Memory B cell (primary cell): ENCODE data around the gene MEA1.
"Not testable (repeated sequence)": the region's sequence is repeated elsewhere in the genome, so short reads cannot be mapped to it uniquely, and the experiment has no call there.

ENCODE experiments used
- ATAC-seq: fragments of 150-1000 bp; cut with Tn5 transposase; 2 replicates; pipeline ENCODE4 v1.10.0; 2021; ENCODE audit warnings: low read depth, mild to moderate bottlenecking, moderate library complexity
- DNase-seq, 2 donors: peaks; one replicate each; pipeline ENCODE4 v3.0.0; 2022; ENCODE audit warnings: low spot score in 2 of 2
- H3K27ac Mint-ChIP-seq: one replicate; pipeline ENCODE4 v1.8.0; 2022; ENCODE audit warnings: mild to moderate bottlenecking, moderate library complexity, mixed read lengths
- H3K27me3 Mint-ChIP-seq: one replicate; pipeline ENCODE4 v1.8.0; 2022; ENCODE audit warnings: mixed read lengths
- H3K36me3 Mint-ChIP-seq: one replicate; pipeline ENCODE4 v1.8.0; 2022; ENCODE audit warnings: mild to moderate bottlenecking, mixed read lengths
- H3K4me1 Mint-ChIP-seq: one replicate; pipeline ENCODE4 v1.8.0; 2022; ENCODE audit warnings: mixed read lengths
- H3K4me3 Mint-ChIP-seq: one replicate; pipeline ENCODE4 v1.8.0; 2022; ENCODE audit warnings: mild to moderate bottlenecking, moderate library complexity, mixed read lengths
- H3K9me3 Mint-ChIP-seq: one replicate; pipeline ENCODE4 v1.8.0; 2022; ENCODE audit warnings: mixed read lengths

Gene MEA1

GRCh38 chr6:43052225-43052841, 38.6 kb upstream of the MEA1 start:
- no peaks in the 10 kb centered on the region for H3K9me3 Mint-ChIP-seq

DNA sequence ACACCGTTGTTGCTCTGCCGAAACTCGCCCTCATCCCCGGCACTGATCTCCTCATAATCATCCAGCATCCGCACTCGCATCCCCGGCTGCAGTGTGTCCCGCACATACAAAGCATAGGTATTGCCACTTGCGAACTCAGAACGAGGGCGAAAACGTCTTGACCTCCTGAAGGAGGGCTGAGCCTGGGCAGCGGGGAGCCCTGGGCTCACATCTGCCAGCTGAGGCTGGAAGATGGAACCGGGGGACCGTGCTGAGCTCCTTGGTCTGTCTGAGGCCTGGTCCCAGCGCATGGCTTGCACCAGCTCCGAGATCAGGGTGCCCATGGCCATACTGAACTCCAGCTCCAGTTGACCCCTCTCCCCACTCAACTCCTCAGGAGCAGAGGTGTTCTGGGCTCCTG, 37.2 kb upstream of the MEA1 start:
- Mint-ChIP-seq H3K27me3 (no peaks in the 10 kb centered on the region), H3K4me1 (peaks cover 28% of the 10 kb centered on the region), H3K27ac (peak overlapping the region; percentile 96), H3K36me3 (peaks cover 19% of the 10 kb centered on the region), H3K9me3 (no peaks in the 10 kb centered on the region), H3K4me3 (no peak overlapping the region)
- ATAC-seq = no peak
- DNase-seq = no peak

More at GRCh38 chr6:43052225-43052841, 38.6 kb upstream of the MEA1 start:
- DNase-seq (no peak), ATAC-seq (no peak)
- Mint-ChIP-seq H3K4me3 (peak overlapping the region; percentile 97), H3K27ac (peak overlapping the region; percentile 96), H3K36me3 (peaks cover 17% of the 10 kb centered on the region), H3K4me1 (peaks cover 28% of the 10 kb centered on the region), H3K27me3 (no peaks in the 10 kb centered on the region)

- H3K27me3 Mint-ChIP-seq = no peaks in the 10 kb centered on the region
- H3K27ac Mint-ChIP-seq = no peak overlapping the region
- H3K9me3 Mint-ChIP-seq = no peaks in the 10 kb centered on the region
- DNase-seq (no peak), ATAC-seq (no peak)
- peaks cover 27% of the 10 kb centered on the region for H3K36me3 Mint-ChIP-seq
- H3K4me3 Mint-ChIP-seq = no peak overlapping the region
- peaks cover 18% of the 10 kb centered on the region for H3K4me1 Mint-ChIP-seq
Observed at GRCh38 chr6:43047998-43048397, 34.3 kb upstream of the MEA1 start.

- DNase-seq (no peak), ATAC-seq (no peak)
- Mint-ChIP-seq H3K4me1 (peaks cover under 1% of the 10 kb centered on the region), H3K36me3 (peaks cover 28% of the 10 kb centered on the region), H3K27ac (no peak overlapping the region), H3K9me3 (no peaks in the 10 kb centered on the region), H3K4me3 (no peak overlapping the region), H3K27me3 (no peaks in the 10 kb centered on the region)
Observed at GRCh38 chr6:43045371-43045930, 31.7 kb upstream of the MEA1 start.

- H3K4me1 Mint-ChIP-seq = no peaks in the 10 kb centered on the region
- no peaks in the 10 kb centered on the region for H3K27me3 Mint-ChIP-seq
- DNase-seq (no peak), ATAC-seq (no peak)
- no peak overlapping the region for H3K4me3 Mint-ChIP-seq
- H3K9me3 Mint-ChIP-seq = no peaks in the 10 kb centered on the region
- peaks cover 25% of the 10 kb centered on the region for H3K36me3 Mint-ChIP-seq
- H3K27ac Mint-ChIP-seq = no peak overlapping the region
Observed at GRCh38 chr6:43043310-43043709, 29.6 kb upstream of the MEA1 start.

- H3K4me1 Mint-ChIP-seq, H3K27ac Mint-ChIP-seq, H3K9me3 Mint-ChIP-seq, DNase-seq, H3K4me3 Mint-ChIP-seq, ATAC-seq, H3K27me3 Mint-ChIP-seq: not testable (repeated sequence)
- H3K36me3 Mint-ChIP-seq = peaks cover 27% of the 10 kb centered on the region
Observed at GRCh38 chr6:43041475-43041874, 27.7 kb upstream of the MEA1 start.

DNA sequence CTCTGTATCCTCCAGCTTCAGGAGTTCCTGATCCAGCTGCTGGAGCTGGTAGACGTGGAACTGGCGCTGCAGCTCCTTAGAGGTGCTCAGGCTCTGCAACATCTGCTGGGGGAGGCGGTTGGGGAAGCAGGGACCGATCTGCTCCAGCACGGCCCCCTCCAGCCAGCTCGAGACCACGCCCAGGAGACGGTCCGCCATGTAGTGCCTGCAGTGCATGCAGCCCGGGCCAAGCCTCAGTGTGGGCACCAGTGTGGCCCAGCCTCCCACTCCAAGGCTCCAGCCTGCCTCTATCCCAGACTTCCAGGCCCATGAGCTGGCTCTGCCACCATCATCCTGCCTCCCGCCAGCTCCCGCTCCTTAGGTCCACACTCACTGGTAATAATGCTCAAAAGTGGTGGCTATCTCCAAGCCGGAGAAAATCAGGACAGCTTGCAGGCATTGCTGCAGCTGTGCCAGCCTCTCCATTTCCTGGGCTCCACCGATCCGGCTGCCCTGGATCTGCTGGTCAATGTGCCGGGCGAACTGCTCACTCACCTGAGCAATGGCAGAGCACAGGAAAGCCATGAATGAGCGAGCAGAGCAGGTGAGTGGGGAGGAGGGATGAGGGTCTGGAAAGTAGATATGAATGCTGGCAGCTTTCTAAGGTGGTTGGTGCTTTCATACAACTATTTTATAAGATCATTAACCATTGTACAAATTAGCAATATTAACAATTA, 27.0 kb upstream of the MEA1 start:
- ATAC-seq (no peak), DNase-seq (no peak)
- H3K9me3 Mint-ChIP-seq = no peaks in the 10 kb centered on the region
- H3K4me1 Mint-ChIP-seq = peaks cover 2% of the 10 kb centered on the region
- H3K27ac Mint-ChIP-seq = no peak overlapping the region
- H3K27me3 Mint-ChIP-seq = no peaks in the 10 kb centered on the region
- peaks cover 26% of the 10 kb centered on the region for H3K36me3 Mint-ChIP-seq
- H3K4me3 Mint-ChIP-seq = no peak overlapping the region

DNA sequence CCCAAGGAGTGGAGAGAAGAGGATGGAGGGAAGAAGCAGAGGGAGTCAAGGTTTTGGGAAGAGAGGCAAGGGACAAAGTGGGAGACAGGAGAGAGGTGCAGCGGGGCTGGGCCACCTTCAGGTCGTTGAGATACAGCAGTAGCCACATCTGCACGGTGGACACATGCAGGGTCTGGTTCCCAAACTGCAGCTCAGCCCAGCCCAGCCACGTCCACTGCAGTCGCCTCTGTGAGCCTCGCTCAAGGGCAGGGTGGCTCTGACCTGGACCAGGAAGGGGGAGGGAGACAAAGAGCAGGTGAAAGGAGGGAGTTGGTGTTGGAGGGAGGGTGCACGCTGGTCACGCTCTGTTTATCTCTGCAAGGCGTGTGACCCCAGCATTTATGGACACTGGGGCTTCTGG, 25.0 kb upstream of the MEA1 start:
- Mint-ChIP-seq H3K27ac (no peak overlapping the region), H3K9me3 (no peaks in the 10 kb centered on the region), H3K36me3 (peaks cover 27% of the 10 kb centered on the region), H3K27me3 (no peaks in the 10 kb centered on the region), H3K4me1 (peaks cover 2% of the 10 kb centered on the region), H3K4me3 (no peak overlapping the region)
- DNase-seq (no peak), ATAC-seq (no peak)

DNA sequence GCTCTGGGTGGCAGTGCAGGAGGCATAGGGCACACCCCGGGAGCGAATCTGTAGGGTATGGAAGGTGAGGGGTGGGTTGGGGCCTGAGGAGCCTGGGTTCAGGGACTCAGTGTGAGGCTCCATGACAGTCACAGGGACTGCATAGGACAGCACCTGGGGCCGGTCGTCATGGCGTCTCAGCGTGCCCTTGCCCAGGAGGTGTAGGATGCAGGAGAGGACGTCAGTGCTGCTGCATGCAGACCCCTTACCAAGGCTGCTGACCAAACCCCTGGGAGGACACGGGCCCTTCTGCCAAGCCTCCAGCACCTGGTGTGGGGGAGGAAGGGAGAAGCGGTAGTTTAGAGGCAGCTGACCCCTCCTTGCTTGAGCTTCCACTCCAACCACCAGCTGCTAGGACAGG, 24.0 kb upstream of the MEA1 start:
- Mint-ChIP-seq H3K9me3 (no peaks in the 10 kb centered on the region), H3K36me3 (peaks cover 25% of the 10 kb centered on the region), H3K27ac (peak overlapping the region; percentile 19), H3K4me3 (no peak overlapping the region), H3K4me1 (peaks cover 2% of the 10 kb centered on the region), H3K27me3 (no peaks in the 10 kb centered on the region)
- ATAC-seq = no peak
- DNase-seq = no peak

DNA sequence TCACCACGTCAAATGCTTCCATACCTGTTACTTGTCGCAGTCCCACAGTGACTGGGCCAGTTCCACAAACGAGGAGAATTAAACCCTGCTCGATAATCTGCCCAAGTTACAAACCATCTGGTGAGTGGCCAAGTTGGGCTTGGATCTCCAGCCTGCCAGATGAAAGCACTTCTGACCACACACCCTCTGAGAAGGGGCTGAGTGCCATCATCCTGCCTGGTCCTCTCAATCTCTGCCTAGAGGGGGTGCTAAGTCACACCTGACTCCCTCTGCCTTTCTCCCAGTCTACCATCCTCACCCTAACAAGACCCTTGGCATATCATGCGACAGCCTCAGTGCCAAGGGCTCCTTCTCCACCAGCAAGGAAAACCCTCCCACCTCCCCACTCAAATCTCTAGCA, 23.5 kb upstream of the MEA1 start:
- DNase-seq = no peak
- Mint-ChIP-seq H3K9me3 (no peaks in the 10 kb centered on the region), H3K27ac (peak overlapping the region; percentile 19), H3K4me1 (peaks cover 2% of the 10 kb centered on the region), H3K36me3 (peaks cover 23% of the 10 kb centered on the region), H3K4me3 (no peak overlapping the region), H3K27me3 (no peaks in the 10 kb centered on the region)
- no peak for ATAC-seq

DNA sequence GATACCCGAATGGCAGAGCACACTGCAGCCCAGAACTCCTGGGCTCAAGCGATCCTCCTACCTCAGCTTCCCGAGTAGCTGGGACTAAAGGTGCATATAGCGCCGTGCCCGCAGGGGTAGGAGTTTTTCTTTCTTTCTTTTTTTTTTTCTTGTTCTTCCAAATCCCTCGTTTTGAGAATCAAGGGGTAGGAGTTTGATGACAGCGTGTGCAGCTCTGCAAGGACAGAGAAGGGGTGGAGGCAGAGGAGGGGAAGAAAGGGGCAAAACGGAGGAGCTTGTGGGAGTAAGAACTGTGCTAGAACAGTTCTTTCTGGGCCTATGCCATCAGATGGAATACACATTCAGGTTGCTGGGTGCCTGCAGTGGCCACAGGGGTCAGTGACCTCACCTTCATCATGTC, 23.0 kb upstream of the MEA1 start:
- H3K9me3 Mint-ChIP-seq = no peaks in the 10 kb centered on the region
- H3K36me3 Mint-ChIP-seq = peaks cover 25% of the 10 kb centered on the region
- no peaks in the 10 kb centered on the region for H3K27me3 Mint-ChIP-seq
- H3K4me3 Mint-ChIP-seq = no peak overlapping the region
- no peak for DNase-seq
- no peak for ATAC-seq
- H3K27ac Mint-ChIP-seq = no peak overlapping the region
- H3K4me1 Mint-ChIP-seq = peaks cover 2% of the 10 kb centered on the region

- no peak for ATAC-seq
- H3K36me3 Mint-ChIP-seq = peaks cover 23% of the 10 kb centered on the region
- H3K4me3 Mint-ChIP-seq = no peak overlapping the region
- no peak overlapping the region for H3K27ac Mint-ChIP-seq
- H3K4me1 Mint-ChIP-seq = peaks cover 2% of the 10 kb centered on the region
- DNase-seq = no peak
- H3K9me3 Mint-ChIP-seq = no peaks in the 10 kb centered on the region
- H3K27me3 Mint-ChIP-seq = no peaks in the 10 kb centered on the region
Observed at GRCh38 chr6:43035495-43036194, 21.9 kb upstream of the MEA1 start.

GRCh38 chr6:43034190-43034525, 20.4 kb upstream of the MEA1 start:
- Mint-ChIP-seq H3K4me3 (no peak overlapping the region), H3K27me3 (no peaks in the 10 kb centered on the region), H3K4me1 (peaks cover 2% of the 10 kb centered on the region), H3K27ac (peak overlapping the region; percentile 56), H3K36me3 (peaks cover 20% of the 10 kb centered on the region), H3K9me3 (no peaks in the 10 kb centered on the region)
- DNase-seq (no peak), ATAC-seq (no peak)

GRCh38 chr6:43033496-43034189, 19.9 kb upstream of the MEA1 start:
- H3K4me3 Mint-ChIP-seq = no peak overlapping the region
- peak overlapping the region; percentile 56 for H3K27ac Mint-ChIP-seq
- DNase-seq = no peak
- H3K36me3 Mint-ChIP-seq = peaks cover 21% of the 10 kb centered on the region
- peaks cover 2% of the 10 kb centered on the region for H3K4me1 Mint-ChIP-seq
- no peaks in the 10 kb centered on the region for H3K27me3 Mint-ChIP-seq
- no peak for ATAC-seq
- no peaks in the 10 kb centered on the region for H3K9me3 Mint-ChIP-seq
